ENCODE measurements around the gene PIP5KL1. TPM values are rescaled to one million over a fixed set of nuclear protein-coding genes. Genes with fewer than 3 reads are reported as not detected.

PIP5KL1 gene
- total RNA-seq, 1 experiment from 2014 or later, result 7.8 TPM

GRCh38 chr9:127943731-127944144 is 13.2 kb upstream of the PIP5KL1 start:
- in situ Hi-C loops (cut with HindIII; ENCODE audit: low pct_unique_long_range_greater_than_20kb, low sequenced_read_pairs) (loop anchor here (25.0 kb wide), 1 partner anchor 144 kb away; no protein-coding TSS in a partner anchor), intact Hi-C loops (cut with micrococcal nuclease; ENCODE audit: unreplicated experiment) (loop anchor here (5.0 kb wide), 2 partner anchors 34 to 94 kb away; no protein-coding TSS in a partner anchor)
- Histone ChIP-seq H3K4me1 (ENCODE audit: control insufficient read depth, insufficient read depth, low read length) (peaks cover 83% of the 10 kb centered on the region), H3K27me3 (ENCODE audit: control insufficient read depth, insufficient read depth, low read length) (no peaks in the 10 kb centered on the region), H3K27ac (ENCODE audit: low read length) (peak overlapping the region; percentile 57), H3K4me3 (ENCODE audit: low read depth in 2 of 2, low read length in 2 of 2) (no peak overlapping the region), H3K36me3 (ENCODE audit: control insufficient read depth, insufficient read depth, low read length) (peaks cover 7% of the 10 kb centered on the region), H3K9me3 (ENCODE audit: control insufficient read depth, insufficient read depth, low read depth, low read length) (no peaks in the 10 kb centered on the region)
- ATAC-seq (peak; percentile 69), DNase-seq (ENCODE audit: low read depth, low spot score) (no peak)
- BruUV-seq (replicated peaks), result no TSS peak
- ChIA-PET POLR2A (no interaction called here), CTCF (interaction anchor here (0.7 to 1.3 kb wide), 2 partner anchors 91 to 174 kb away, joined by 3 to 8 read pairs; no protein-coding TSS in a partner anchor)
- TF ChIP-seq SIN3A (IDR thresholded peaks at IDR 0.05; ENCODE audit: borderline replicate concordance, insufficient read depth, low read depth, low read length) (no peak), CTCF (IDR thresholded peaks at IDR 0.05) (peak; percentile 86)

GRCh38 chr9:127943011-127943662 is 12.6 kb upstream of the PIP5KL1 start:
- POLR2A ChIA-PET, result no interaction called here
- peak overlapping the region; percentile 57 for H3K27ac ChIP-seq (ENCODE audit: low read length)
- no peak overlapping the region for H3K4me3 ChIP-seq (ENCODE audit: low read depth in 2 of 2, low read length in 2 of 2)
- H3K9me3 ChIP-seq (ENCODE audit: control insufficient read depth, insufficient read depth, low read depth, low read length), result no peaks in the 10 kb centered on the region
- no TSS peak for BruUV-seq (replicated peaks)
- DNase-seq (ENCODE audit: low read depth, low spot score) (no peak), ATAC-seq (no peak)
- TF ChIP-seq CTCF (IDR thresholded peaks at IDR 0.05), result no peak
- no peak for TF ChIP-seq POLR2AphosphoS5 (IDR thresholded peaks at IDR 0.05; ENCODE audit: low read depth, low read length)
- no peak for TF ChIP-seq TCF7L2 (IDR thresholded peaks at IDR 0.05; ENCODE audit: low read depth, low read length)
- TF ChIP-seq SIN3A (IDR thresholded peaks at IDR 0.05; ENCODE audit: borderline replicate concordance, insufficient read depth, low read depth, low read length), result no peak
- TF ChIP-seq REST (IDR thresholded peaks at IDR 0.05; ENCODE audit: insufficient read depth in 1 of 2, low read depth in 2 of 2, low read length in 1 of 2), result no peak
- peaks cover 77% of the 10 kb centered on the region for H3K4me1 ChIP-seq (ENCODE audit: control insufficient read depth, insufficient read depth, low read length)
- CTCF ChIA-PET, result interaction anchor here (0.7 to 1.3 kb wide), 2 partner anchors 92 to 175 kb away, joined by 3 to 8 read pairs; no protein-coding TSS in a partner anchor
- intact Hi-C loops (cut with micrococcal nuclease; ENCODE audit: unreplicated experiment), result loop anchor here (5.0 kb wide), 2 partner anchors 34 to 94 kb away; no protein-coding TSS in a partner anchor
- H3K27me3 ChIP-seq (ENCODE audit: control insufficient read depth, insufficient read depth, low read length), result no peaks in the 10 kb centered on the region
- peaks cover 7% of the 10 kb centered on the region for H3K36me3 ChIP-seq (ENCODE audit: control insufficient read depth, insufficient read depth, low read length)
- in situ Hi-C loops (cut with HindIII; ENCODE audit: low pct_unique_long_range_greater_than_20kb, low sequenced_read_pairs), result loop anchor here (25.0 kb wide), 1 partner anchor 144 kb away; no protein-coding TSS in a partner anchor

Measured in Panc1 (cell line).